Fibroblast of villous mesenchyme (primary cell): ENCODE results near the gene EXO1. TPM values are rescaled to one million over a fixed set of nuclear protein-coding genes. Genes with fewer than 3 reads are reported as not detected.
"Not testable (repeated sequence)": the region's sequence is repeated elsewhere in the genome, so short reads cannot be mapped to it uniquely, and the experiment has no call there.

ENCODE experiments used
- DNase-seq: peaks from one replicate; pipeline ENCODE4 v3.0.0-alpha.2; 2010; ENCODE audit warnings: low read depth
- H3K4me3 ChIP-seq: 2 replicates; pipeline ENCODE4 v1.5.1; 2011; ENCODE audit warnings: low read depth, mild to moderate bottlenecking, low read length
- total RNA-seq: library from RNA; depleted of rRNA; stranded (reverse); fragments of >200 nt; gene quantifications from 2 replicates; pipeline ENCODE4 v1.2.3, GENCODE V29; 2012
- TF ChIP-seq, protein P1 (sequence below): IDR thresholded peaks from 2 replicates; pipeline ENCODE4 v1.5.1; 2012; ENCODE audit warnings: low read depth, mild to moderate bottlenecking, low read length; ENCODE audit not compliant: insufficient read depth

EXO1 gene
- total RNA-seq, 1 donor, result 12.5 TPM

- TF ChIP-seq, protein P1, sequence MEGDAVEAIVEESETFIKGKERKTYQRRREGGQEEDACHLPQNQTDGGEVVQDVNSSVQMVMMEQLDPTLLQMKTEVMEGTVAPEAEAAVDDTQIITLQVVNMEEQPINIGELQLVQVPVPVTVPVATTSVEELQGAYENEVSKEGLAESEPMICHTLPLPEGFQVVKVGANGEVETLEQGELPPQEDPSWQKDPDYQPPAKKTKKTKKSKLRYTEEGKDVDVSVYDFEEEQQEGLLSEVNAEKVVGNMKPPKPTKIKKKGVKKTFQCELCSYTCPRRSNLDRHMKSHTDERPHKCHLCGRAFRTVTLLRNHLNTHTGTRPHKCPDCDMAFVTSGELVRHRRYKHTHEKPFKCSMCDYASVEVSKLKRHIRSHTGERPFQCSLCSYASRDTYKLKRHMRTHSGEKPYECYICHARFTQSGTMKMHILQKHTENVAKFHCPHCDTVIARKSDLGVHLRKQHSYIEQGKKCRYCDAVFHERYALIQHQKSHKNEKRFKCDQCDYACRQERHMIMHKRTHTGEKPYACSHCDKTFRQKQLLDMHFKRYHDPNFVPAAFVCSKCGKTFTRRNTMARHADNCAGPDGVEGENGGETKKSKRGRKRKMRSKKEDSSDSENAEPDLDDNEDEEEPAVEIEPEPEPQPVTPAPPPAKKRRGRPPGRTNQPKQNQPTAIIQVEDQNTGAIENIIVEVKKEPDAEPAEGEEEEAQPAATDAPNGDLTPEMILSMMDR, result no peak
- H3K4me3 ChIP-seq, result no peak overlapping the region
- peak; percentile 19 for DNase-seq
These were observed 5.4 kb upstream of the EXO1 start for GRCh38 chr1:241842565-241842964.

- DNase-seq, result no peak
- H3K4me3 ChIP-seq, result no peak overlapping the region
- TF ChIP-seq, protein P1, result no peak
These were observed 3.4 kb upstream of the EXO1 start for GRCh38 chr1:241844593-241844992.

- TF ChIP-seq, protein P1, result no peak
- no peak for DNase-seq
- no peak overlapping the region for H3K4me3 ChIP-seq
These were observed 1.6 kb upstream of the EXO1 start for GRCh38 chr1:241846375-241846774.

DNA sequence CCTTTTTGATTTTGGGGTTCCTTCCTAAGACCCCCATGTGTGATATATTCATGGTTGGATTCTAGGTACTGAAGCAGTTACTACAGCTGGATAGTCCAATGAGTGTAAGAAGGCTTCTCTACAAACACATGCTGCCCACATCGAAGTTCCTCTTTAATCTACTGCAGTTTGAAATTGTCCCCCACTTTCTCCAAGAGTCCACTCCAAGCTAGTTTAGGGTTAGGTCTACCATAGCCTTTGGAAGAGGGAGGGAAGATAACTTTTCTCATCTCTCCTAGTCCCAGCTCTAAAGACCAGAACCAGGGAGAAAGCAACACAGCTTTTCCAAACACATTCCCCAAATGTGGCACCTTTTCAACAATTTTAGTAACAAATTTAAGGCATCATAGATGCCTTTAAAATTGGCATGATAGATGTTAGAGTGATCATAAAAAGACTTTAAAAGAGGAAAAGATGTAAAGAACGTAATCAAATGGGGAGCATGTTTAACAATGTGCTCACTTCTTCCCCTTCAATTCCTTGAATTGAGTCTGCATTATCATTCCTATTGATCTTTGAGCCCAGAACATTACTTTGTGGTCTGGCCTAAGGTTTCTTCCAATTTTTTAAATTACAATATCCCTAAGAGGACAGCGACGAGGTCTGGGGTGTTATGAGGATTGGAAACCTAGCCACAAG is 1.0 kb upstream of the EXO1 start:
- TF ChIP-seq, protein P1, result no peak
- DNase-seq, result no peak
- peak overlapping the region; percentile 90 for H3K4me3 ChIP-seq

GRCh38 chr1:241847540-241847795 is 536 bp upstream of the EXO1 start:
- TF ChIP-seq, protein P1, result no peak
- no peak for DNase-seq
- H3K4me3 ChIP-seq, result peak overlapping the region; percentile 90

- no peak for DNase-seq
- TF ChIP-seq, protein P1, result no peak
- peak overlapping the region; percentile 90 for H3K4me3 ChIP-seq
These were observed 811 bp downstream of the EXO1 start for GRCh38 chr1:241848686-241849344.

- TF ChIP-seq, protein P1, result no peak
- peak overlapping the region; percentile 90 for H3K4me3 ChIP-seq
- no peak for DNase-seq
These were observed 1.3 kb downstream of the EXO1 start for GRCh38 chr1:241849345-241849695.

- not testable (repeated sequence) for H3K4me3 ChIP-seq, DNase-seq
These were observed 7.6 kb downstream of the EXO1 start for GRCh38 chr1:241855545-241856140.
